Activated CD4-positive, alpha-beta T cell treated with anti-CD3 and anti-CD28 coated beads, Interleukin-2, Interleukin-4, amounts not matched to agents 100 ng/mL and 50 ng/mL, durations not matched to agents 16 hours and 8 hours (primary cell): Measurements from ENCODE around the gene DENND6A.
"Not testable (repeated sequence)": the region's sequence is repeated elsewhere in the genome, so short reads cannot be mapped to it uniquely, and the experiment has no call there.

Source experiments
- DNase-seq: peaks from one replicate; pipeline ENCODE4 v3.0.0-alpha.2; 2020; ENCODE audit warnings: low spot score

Gene DENND6A

GRCh38 chr3:57627976-57628375 is 64.9 kb downstream of the DENND6A start:
- DNase-seq, result no peak

- DNase-seq, result no peak
Observed at GRCh38 chr3:57624801-57625200, 68.1 kb downstream of the DENND6A start.

DNA sequence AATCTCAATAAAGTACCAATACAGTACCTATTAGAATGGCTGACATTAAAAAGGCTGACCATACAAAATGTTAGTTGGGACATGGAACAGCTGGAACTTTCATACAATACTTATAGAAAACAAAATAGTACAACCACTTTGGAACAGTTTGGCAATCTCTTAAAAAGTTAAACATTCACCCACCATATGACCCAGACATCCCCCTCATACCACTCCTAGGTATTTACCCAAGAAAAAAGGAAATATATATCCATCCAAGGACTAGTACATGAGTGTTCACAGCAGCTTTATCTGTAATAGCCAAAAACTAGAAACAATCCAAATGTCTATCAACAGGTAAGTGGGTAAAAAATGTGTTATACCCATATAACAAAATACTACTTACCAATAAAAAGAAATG is 70.5 kb downstream of the DENND6A start:
- DNase-seq, result no peak

DNA sequence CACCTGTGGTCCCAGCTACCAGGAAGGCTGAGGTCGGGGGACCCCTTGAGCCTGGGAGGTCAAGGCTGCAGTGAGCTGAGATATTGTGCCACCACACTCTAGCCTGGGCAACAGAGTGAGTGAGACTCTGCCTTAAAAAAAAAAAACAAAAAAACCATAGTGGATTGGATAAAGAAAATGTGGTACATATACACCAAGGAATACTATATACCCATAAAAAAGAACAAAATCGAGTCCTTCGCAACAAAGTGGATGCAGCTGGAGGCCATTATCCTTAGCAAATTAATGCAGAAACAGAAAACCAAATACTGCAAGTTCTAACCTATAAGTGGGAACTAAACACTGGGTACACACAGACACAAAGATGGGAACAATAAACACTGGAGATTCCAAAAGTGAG is 75.1 kb downstream of the DENND6A start:
- DNase-seq, result no peak

DNA sequence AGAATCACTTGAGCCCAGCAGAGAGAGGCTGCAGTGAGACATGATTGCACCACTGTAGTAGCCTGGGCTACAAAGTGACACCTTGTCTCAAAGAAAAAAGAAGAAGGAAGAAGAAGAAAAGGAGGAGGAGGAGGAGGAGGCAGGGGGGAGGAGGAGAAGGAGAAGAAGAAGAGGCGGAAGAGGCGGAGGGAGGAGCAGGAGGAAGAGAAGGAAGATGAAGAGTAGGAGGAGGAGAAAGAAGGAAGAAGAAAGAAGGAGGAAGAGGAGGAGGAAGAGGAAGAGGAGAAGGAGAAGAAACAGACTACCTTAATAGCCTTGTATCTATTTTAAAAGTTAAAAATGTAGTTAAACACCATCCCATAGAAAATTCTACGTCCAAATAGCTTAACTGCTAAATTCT is 76.6 kb downstream of the DENND6A start:
- no peak for DNase-seq

DNA sequence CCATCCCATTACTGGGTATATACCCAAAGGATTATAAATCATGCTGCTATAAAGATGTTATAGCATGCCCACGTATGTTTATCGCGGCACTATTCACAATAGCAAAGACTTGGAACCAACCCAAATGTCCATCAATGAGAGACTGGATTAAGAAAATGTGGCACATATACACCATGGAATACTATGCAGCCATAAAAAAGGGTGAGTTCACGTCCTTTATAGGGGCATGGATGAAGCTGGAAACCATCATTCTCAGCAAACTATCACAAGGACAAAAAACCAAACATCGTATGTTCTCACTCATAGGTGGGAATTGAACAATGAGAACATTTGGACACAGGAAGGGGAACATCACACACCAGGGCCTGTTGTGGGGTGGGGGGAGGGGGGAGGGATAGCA is 81.0 kb downstream of the DENND6A start:
- not testable (repeated sequence) for DNase-seq

DNA sequence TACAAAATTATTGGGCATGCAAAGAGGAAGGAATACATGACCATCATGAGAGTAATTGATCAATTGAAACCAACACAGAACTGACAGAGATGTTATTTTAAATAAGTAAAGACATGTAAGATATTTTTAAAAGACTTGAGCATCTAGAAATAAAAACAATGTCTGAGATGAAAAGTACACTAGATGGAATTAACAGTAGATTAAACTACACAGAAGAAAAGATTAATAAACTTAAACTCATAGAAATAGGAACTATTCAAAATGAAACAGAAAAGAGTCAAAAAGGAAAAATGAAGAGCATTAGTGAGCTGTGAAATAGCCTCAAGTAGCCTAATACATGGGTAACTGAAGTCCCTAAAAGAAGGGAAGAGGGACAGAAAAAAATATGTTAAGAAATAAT is 87.2 kb downstream of the DENND6A start:
- DNase-seq, result no peak

DNA sequence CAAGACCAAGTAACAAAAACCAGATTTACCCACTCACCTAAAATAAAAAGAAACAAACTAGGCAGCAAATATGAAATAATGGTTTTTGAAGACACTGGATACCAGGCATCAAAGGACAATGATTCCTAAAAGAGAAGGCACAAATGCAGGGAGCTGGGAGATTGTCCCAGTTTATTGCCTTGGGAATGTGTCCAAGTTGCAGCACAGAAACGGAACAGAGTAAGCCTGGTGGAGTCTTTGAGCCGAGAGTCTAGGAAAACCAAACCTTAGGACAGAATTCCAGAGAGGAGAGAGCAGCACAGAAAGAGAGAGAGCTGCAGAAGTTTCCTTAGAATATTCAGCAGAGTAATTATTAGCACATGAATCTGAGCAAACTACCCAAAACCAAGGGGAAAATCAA is 87.9 kb downstream of the DENND6A start:
- DNase-seq, result no peak

- DNase-seq, result no peak
Observed at GRCh38 chr3:57600195-57600594, 92.7 kb downstream of the DENND6A start.

DNA sequence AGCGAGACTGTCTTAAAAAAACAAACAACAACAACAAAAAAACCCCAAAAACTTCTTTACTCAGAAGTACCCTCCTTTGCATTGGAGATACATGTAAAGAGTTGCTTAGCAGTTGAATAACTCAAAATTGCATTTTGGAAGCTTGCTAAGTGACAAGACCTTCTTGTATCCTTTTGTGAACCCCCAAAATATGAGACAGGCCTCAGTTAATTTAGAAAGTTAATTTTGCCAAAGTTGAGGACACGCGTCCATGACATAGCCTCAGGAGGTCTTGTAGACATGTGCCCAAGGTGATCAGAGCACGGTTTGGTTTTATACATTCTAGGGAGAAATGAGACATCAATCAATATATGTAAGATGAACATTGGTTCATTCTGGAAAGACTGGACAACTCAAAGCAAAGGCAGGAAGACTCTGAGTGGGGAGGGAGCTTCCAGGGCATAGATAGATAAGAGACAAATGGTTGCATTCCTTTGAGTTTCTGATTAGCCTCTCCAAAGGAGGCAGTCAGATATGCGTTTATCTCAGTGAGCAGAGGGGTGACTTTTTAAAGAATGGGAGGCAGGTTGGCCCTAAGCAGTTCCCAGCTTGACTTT is 94.0 kb downstream of the DENND6A start:
- DNase-seq, result no peak

DNA sequence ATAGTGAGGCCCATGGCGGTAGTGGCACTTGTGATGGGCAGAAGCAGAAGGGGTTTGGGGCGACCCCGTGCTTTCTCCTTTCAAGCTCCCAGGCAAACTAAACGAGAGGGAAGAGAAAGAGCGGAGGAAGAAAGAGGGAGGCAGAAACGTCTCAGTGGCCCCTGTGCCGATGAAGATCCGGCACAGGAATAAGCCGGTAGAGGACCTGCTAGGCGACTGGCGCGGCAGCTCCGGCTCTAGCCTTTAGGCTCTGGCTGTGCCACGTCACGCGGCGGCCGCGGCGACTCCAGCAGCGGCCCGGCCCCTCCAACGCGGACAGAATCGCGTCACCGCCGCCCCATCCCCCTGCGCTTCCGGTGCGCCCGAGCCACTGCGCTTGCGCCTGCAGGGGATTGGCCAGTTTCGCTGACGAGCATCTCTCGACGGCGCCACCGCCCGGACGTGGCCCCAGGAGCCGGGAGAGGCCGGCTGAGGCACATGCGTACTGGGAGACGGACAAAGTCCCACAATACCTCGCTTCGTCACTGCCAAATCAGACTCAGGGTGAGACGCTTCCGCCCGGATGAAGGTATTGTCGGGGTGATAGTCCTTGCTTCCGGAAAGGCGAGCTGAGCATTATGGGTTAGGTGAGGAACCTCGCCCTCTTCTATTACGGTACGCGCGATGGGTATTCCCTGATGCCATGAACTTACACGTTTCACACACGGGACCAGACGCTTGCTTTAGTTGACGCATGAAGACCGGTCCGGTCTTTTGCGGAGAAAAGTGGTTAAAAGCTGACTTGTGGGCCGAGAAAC is 95.6 kb downstream of the DENND6A start, which contains the start of gene ARF4:
ARF4 (minus strand) TSS at position 218 of the 797 bp plus-strand sequence; CDS start at position 14, 204 bp downstream.
- peak; percentile 99 for DNase-seq

DNA sequence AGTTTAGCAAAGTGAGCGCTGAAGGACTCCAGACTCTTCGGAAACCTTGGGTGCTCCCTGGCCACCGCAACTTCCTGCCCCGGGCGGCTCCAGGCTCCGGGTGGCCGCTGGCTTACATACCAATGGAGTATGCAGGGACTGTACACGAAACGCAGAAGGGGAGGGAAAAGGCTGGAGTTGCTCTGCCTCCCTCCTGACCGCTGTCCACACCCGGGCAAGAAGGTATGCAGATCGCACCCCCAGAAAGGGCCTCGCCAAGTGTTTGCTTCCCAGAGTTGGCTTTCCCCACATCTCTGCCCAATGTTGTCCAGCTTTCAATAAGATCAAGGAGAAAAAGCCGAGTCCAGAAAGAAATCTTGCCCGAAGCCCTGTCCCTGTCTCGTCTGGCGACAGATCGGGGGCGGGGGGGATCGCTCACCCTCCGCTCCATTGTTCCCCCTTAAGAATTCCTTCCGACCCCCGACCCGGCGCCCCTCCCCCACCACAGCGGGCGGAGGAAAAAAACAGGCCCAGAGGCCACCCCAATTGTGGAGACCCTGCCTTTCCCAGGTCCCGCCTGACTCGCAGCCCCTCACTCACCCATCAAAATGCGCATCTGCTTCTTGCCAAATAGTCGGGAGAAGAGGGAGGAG is 96.3 kb downstream of the DENND6A start:
- DNase-seq, result peak; percentile 59

DNA sequence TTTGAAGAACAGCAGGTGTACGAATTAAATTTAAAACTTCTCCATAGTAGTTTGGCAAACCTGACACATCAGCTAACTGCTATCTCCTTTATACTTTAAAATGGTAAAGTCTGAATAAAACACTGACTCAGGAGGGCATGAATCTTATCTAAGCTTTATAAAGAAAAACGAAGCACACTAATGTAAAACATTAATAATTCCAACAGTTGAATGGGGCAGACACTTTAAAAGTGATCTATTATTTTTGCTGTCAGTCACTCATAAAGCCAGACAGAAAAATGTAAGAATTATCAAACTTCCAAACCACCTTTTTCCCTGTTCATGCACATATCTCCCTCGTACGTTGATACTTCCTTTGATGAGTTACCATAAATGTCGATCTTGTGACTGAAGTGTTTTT is 98.3 kb downstream of the DENND6A start:
- no peak for DNase-seq

DNA sequence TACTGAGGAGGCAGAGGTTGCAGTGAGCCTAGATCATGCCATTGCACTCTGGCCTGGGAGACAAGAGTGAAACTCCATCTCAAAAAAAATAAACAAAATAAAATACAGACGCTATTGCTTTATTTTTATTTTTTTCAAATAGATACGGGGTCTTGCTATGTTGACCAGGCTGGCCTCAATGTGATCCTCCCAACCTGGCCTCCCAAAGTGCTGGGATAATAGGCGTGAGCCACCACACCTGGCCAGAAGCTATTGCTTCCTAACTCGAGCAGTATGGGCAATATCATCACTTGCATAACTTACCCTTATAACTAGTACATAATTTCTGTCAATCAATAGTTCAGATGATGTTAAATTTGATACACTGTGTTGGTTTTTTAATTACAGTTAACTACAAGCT is 98.7 kb downstream of the DENND6A start:
- DNase-seq, result no peak

- DNase-seq, result no peak
Observed at GRCh38 chr3:57592306-57592705, 100.6 kb downstream of the DENND6A start.

DNA sequence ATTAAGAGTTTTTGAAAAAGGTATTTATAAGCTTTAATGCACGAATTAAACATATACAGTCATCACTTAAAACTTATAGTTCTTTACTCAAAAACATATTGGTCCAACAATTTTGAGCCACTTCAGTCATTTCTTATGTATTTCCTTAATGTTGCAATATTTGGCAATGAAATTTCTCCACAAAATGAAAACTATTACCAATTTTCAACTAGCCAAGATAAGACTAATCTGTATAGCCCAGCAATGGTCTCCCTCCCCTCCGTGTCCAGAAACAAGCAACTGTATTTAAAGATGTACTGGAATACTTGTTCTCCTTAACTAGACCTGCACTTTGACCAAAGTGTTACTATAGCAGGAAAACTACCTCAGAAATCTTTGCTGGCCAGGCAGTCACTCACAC is 105.0 kb downstream of the DENND6A start:
- DNase-seq, result no peak

GRCh38 chr3:57586778-57587177 is 106.1 kb downstream of the DENND6A start:
- no peak for DNase-seq

DNA sequence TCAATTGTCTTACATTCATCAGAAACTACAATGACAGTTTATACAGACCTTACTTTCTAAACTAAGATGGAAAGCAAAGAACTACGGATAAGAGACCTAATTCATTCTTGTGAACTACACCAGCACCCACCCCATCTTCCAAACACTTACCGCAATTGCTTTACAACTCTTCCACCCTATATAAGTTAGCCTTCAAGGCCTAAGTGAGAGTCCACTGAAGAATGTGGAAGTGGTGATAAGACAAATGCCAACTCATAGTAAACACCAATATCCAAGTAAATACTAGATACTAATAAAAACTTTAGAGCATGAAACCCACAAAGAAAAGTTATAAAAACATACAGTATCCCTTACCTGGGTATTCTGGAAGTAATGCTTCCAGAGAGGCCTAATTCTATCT is 109.3 kb downstream of the DENND6A start:
- DNase-seq, result no peak

DNA sequence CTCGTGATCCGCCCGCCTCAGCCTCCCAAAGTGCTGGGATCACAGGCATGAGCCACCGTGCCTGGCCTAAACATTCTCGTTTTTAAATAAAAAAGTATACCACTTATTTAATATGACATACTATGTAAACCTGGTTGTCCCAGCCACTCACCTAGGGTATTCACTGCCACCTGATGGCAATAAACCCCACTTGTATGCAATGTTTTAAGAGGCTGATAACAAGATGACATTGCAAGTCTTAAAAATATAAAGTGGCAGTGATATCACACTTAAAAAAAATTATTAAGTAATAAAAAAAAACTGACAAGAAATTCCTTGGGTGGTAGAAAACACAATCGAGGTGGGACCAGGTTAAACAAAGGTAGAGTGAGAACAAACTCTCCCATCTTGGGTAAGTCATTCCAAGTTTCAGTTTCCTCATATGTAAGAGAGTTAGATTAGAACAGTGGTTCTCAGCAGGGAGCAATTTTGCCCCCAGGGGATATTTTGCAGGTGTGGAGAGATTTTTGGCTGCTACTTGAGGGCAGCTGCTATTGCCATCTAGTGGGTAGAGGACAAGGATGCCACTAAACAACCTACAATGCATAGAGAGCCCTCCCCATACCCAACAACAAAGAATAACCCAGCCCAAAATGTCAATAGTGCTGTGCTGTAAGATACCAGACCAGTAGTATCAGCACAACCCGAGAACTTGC is 110.3 kb downstream of the DENND6A start:
- DNase-seq, result no peak

- DNase-seq, result no peak
Observed at GRCh38 chr3:57577801-57578200, 115.1 kb downstream of the DENND6A start.

- DNase-seq, result no peak
Observed at GRCh38 chr3:57575966-57576626, 116.8 kb downstream of the DENND6A start.
